HG03045 (cell line): ENCODE results near the gene NADK.

Source experiments
- ATAC-seq: cut with Tn5 transposase; IDR thresholded peaks from one replicate; pipeline ENCODE4 v1.9.1; 2021; ENCODE audit warnings: mild to moderate bottlenecking, moderate library complexity; ENCODE audit not compliant: unreplicated experiment

The NADK gene

GRCh38 chr1:1786836-1787605 is 8.8 kb upstream of the NADK start:
- no peak for ATAC-seq

- ATAC-seq: no peak
Observed at GRCh38 chr1:1785666-1786065, 7.4 kb upstream of the NADK start.

GRCh38 chr1:1784933-1785332 is 6.7 kb upstream of the NADK start:
- ATAC-seq: no peak

- no peak for ATAC-seq
Observed at GRCh38 chr1:1783320-1783719, 5.0 kb upstream of the NADK start.

GRCh38 chr1:1782399-1783221 is 4.3 kb upstream of the NADK start:
- no peak for ATAC-seq

GRCh38 chr1:1781526-1781903 is 3.2 kb upstream of the NADK start:
- no peak for ATAC-seq

- no peak for ATAC-seq
Observed at GRCh38 chr1:1780598-1781525, 2.6 kb upstream of the NADK start.

- peak; percentile 25 for ATAC-seq
Observed at GRCh38 chr1:1779691-1780597, 1.7 kb upstream of the NADK start.

GRCh38 chr1:1779320-1779675 is 1.0 kb upstream of the NADK start:
- no peak for ATAC-seq

GRCh38 chr1:1778663-1779319 is 521 bp upstream of the NADK start:
- peak; percentile 65 for ATAC-seq

GRCh38 chr1:1777583-1777899 is 729 bp downstream of the NADK start:
- no peak for ATAC-seq

GRCh38 chr1:1776672-1777582 is 1.3 kb downstream of the NADK start:
- no peak for ATAC-seq

- ATAC-seq: no peak
Observed at GRCh38 chr1:1775327-1776226, 2.7 kb downstream of the NADK start.

- no peak for ATAC-seq
Observed at GRCh38 chr1:1773874-1774273, 4.4 kb downstream of the NADK start.

GRCh38 chr1:1771096-1771495 is 7.2 kb downstream of the NADK start:
- no peak for ATAC-seq

GRCh38 chr1:1770102-1770501 is 8.2 kb downstream of the NADK start:
- no peak for ATAC-seq

- no peak for ATAC-seq
Observed at GRCh38 chr1:1768249-1768992, 9.8 kb downstream of the NADK start.
